Inflammatory macrophage treated with lipopolysaccharide for 4 hours (primary cell): ENCODE measurements around the gene SIRPD.
"Not testable (repeated sequence)": the region's sequence is repeated elsewhere in the genome, so short reads cannot be mapped to it uniquely, and the experiment has no call there.

Source experiments
- DNase-seq: peaks from one replicate; pipeline ENCODE4 v3.0.0-alpha.2; 2020

The SIRPD gene

GRCh38 chr20:1557605-1558004, at the start of gene SIRPD:
TSS of gene SIRPD (minus strand) at chr20:1557705. CDS start at chr20:1557653, 52 bp downstream.
- no peak for DNase-seq

GRCh38 chr20:1600736-1601135, 43.2 kb upstream of the SIRPD start:
- no peak for DNase-seq

GRCh38 chr20:1595333-1595732, 37.8 kb upstream of the SIRPD start:
- DNase-seq: no peak

- DNase-seq: no peak
Measured at GRCh38 chr20:1588533-1589460, 31.3 kb upstream of the SIRPD start.

- DNase-seq: no peak
Measured at GRCh38 chr20:1587781-1588532, 30.5 kb upstream of the SIRPD start.

GRCh38 chr20:1579488-1579887, 22.0 kb upstream of the SIRPD start:
- DNase-seq: no peak

- no peak for DNase-seq
Measured at GRCh38 chr20:1577906-1578305, 20.4 kb upstream of the SIRPD start.

GRCh38 chr20:1577313-1577712, 19.8 kb upstream of the SIRPD start:
- DNase-seq: not testable (repeated sequence)

- DNase-seq: peak; percentile 61
Measured at GRCh38 chr20:1576641-1577040, 19.1 kb upstream of the SIRPD start.

GRCh38 chr20:1576003-1576402, 18.5 kb upstream of the SIRPD start:
- DNase-seq: not testable (repeated sequence)

GRCh38 chr20:1571583-1571982, 14.1 kb upstream of the SIRPD start:
- DNase-seq: not testable (repeated sequence)

GRCh38 chr20:1569415-1569881, 11.9 kb upstream of the SIRPD start:
- DNase-seq: peak; percentile 88

- DNase-seq: no peak
Measured at GRCh38 chr20:1568163-1568490, 10.6 kb upstream of the SIRPD start.

GRCh38 chr20:1567392-1568162, 10.1 kb upstream of the SIRPD start:
- peak; percentile 39 for DNase-seq

- DNase-seq: no peak
Measured at GRCh38 chr20:1566701-1567100, 9.2 kb upstream of the SIRPD start.

- DNase-seq: no peak
Measured at GRCh38 chr20:1565461-1565860, 8.0 kb upstream of the SIRPD start.

- DNase-seq: no peak
Measured at GRCh38 chr20:1563598-1563997, 6.1 kb upstream of the SIRPD start.

- peak; percentile 80 for DNase-seq
Measured at GRCh38 chr20:1562622-1563021, 5.1 kb upstream of the SIRPD start.

- no peak for DNase-seq
Measured at GRCh38 chr20:1561350-1561749, 3.8 kb upstream of the SIRPD start.

GRCh38 chr20:1555952-1556351, 1.6 kb downstream of the SIRPD start:
- DNase-seq: no peak

GRCh38 chr20:1539816-1540419, 17.6 kb downstream of the SIRPD start:
- DNase-seq: peak; percentile 13

GRCh38 chr20:1538655-1539054, 18.9 kb downstream of the SIRPD start:
- DNase-seq: no peak

- DNase-seq: peak; percentile 97
Measured at GRCh38 chr20:1537731-1538058, 19.8 kb downstream of the SIRPD start.
